HG03354 (cell line): ENCODE data around the gene FGF2.
"Not testable (repeated sequence)": the region's sequence is repeated elsewhere in the genome, so short reads cannot be mapped to it uniquely, and the experiment has no call there.

Source experiments
- ATAC-seq: cut with Tn5 transposase; IDR thresholded peaks from one replicate; pipeline ENCODE4 v1.9.1; 2021; ENCODE audit warnings: mild to moderate bottlenecking; ENCODE audit not compliant: unreplicated experiment, poor library complexity, severe bottlenecking

Gene FGF2

GRCh38 chr4:122842392-122842791 is 15.8 kb downstream of the FGF2 start:
- peak; percentile 56 for ATAC-seq

GRCh38 chr4:122842984-122843531 is 16.4 kb downstream of the FGF2 start:
- no peak for ATAC-seq

- ATAC-seq = not testable (repeated sequence)
Observed at GRCh38 chr4:122844391-122844790, 17.8 kb downstream of the FGF2 start.

GRCh38 chr4:122845066-122845465 is 18.4 kb downstream of the FGF2 start:
- no peak for ATAC-seq

GRCh38 chr4:122845760-122846159 is 19.1 kb downstream of the FGF2 start:
- no peak for ATAC-seq

- no peak for ATAC-seq
Observed at GRCh38 chr4:122847931-122848330, 21.3 kb downstream of the FGF2 start.

GRCh38 chr4:122849789-122850188 is 23.2 kb downstream of the FGF2 start:
- not testable (repeated sequence) for ATAC-seq

GRCh38 chr4:122851568-122851967 is 24.9 kb downstream of the FGF2 start:
- ATAC-seq = no peak

- no peak for ATAC-seq
Observed at GRCh38 chr4:122854447-122855352, 28.1 kb downstream of the FGF2 start.

GRCh38 chr4:122855353-122855890 is 28.8 kb downstream of the FGF2 start:
- no peak for ATAC-seq

- ATAC-seq = no peak
Observed at GRCh38 chr4:122857160-122857559, 30.5 kb downstream of the FGF2 start.

- no peak for ATAC-seq
Observed at GRCh38 chr4:122858705-122859104, 32.1 kb downstream of the FGF2 start.

GRCh38 chr4:122861172-122861943 is 34.7 kb downstream of the FGF2 start:
- ATAC-seq = no peak

- ATAC-seq = no peak
Observed at GRCh38 chr4:122863639-122864038, 37.0 kb downstream of the FGF2 start.

- no peak for ATAC-seq
Observed at GRCh38 chr4:122865425-122865824, 38.8 kb downstream of the FGF2 start.

GRCh38 chr4:122868235-122868634 is 41.6 kb downstream of the FGF2 start:
- ATAC-seq = not testable (repeated sequence)

- ATAC-seq = no peak
Observed at GRCh38 chr4:122873146-122873545, 46.5 kb downstream of the FGF2 start.

GRCh38 chr4:122873821-122874593 is 47.4 kb downstream of the FGF2 start:
- peak; percentile 83 for ATAC-seq

- ATAC-seq = no peak
Observed at GRCh38 chr4:122875949-122876348, 49.3 kb downstream of the FGF2 start.

GRCh38 chr4:122876456-122876855 is 49.8 kb downstream of the FGF2 start:
- no peak for ATAC-seq
